GM21619 (cell line): Measurements from ENCODE around the gene KIAA0232.
"Not testable (repeated sequence)": the region's sequence is repeated elsewhere in the genome, so short reads cannot be mapped to it uniquely, and the experiment has no call there.

Experiments
- ATAC-seq: cut with Tn5 transposase; IDR thresholded peaks from one replicate; pipeline ENCODE4 v1.9.1; 2021; ENCODE audit not compliant: unreplicated experiment

The KIAA0232 gene

DNA sequence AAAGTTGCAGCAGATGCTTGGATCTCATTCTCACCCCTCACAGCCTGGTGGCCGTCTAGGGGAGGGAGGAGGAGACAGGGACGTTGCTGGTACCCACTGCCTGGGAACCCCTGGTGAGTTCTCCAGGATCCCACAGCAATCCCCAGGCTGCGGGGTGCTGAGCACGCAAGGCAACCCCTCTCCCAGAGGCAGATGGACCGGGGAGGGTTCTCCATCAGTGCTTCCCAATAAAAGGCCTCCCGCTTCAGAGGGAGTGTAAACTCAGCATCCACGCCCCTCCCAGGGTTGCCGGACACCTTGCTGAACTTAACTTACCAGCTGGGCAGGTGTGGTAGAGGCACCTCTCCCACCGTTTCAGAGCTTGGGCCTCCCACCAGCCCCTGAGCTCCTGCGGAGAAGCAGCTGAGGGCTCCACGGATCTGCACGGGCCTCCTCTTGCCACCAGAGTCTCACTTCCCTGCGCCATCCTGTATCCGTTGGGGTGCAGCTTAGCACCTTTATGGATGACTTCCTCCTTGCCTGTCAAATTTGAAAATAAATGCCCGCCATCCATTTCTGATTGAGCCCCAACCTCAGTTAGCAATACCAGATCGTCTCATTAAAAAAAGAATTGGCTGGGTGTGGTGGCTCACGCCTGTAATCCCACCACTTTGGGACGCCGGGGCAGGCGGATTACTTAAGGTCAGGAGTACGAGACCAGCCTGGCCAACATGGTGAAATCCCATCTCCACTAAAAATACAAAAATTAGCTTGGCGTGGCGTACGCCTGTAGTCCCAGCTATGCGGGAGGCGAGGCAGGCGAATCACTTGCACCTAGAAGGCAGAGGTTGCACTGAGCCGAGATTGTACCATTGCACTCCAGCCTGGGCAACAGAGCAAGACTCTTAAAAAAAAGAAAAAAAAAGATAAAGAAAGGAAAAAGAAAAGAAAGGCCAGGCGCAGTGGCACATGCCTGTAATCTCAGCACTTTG is 112.3 kb downstream of the KIAA0232 start:
- ATAC-seq, result no peak

DNA sequence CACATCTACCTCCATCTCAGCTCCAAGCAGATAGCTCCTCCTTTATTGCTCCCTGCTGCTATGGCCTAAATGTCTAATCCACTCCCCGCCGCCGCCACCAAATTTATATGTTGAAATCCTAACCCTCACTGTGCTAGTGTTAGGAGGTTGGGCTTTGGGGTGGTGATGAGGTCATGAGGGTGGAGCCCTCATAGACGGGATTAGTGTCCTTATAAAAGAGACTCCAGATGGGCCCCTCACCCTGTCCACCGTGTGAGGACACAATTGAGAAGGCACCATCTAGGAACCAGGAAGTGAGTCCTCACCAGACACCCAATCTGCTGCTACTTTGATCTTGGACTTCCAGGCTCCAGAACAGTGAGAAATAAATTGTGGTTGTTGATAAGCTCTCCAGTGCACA is 113.5 kb downstream of the KIAA0232 start:
- no peak for ATAC-seq

DNA sequence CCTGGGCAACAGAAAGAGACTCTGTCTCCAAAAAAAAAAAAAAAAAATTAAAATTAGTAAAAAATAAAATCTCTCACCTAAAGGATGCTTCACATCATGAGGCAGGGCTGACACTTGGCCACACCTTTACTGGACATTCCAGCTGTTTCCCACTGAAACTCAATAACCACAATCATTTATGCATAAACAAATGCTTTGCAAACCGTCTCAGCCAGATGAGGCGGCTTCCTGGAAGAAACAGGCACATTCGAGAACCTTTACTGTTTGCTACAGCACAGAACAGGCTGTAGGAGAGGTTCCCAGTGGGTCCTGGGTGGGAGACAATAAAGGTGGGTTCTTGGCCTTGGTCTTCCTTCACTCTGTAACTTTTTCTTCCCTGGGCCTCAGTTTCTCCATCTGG is 116.2 kb downstream of the KIAA0232 start:
- no peak for ATAC-seq

DNA sequence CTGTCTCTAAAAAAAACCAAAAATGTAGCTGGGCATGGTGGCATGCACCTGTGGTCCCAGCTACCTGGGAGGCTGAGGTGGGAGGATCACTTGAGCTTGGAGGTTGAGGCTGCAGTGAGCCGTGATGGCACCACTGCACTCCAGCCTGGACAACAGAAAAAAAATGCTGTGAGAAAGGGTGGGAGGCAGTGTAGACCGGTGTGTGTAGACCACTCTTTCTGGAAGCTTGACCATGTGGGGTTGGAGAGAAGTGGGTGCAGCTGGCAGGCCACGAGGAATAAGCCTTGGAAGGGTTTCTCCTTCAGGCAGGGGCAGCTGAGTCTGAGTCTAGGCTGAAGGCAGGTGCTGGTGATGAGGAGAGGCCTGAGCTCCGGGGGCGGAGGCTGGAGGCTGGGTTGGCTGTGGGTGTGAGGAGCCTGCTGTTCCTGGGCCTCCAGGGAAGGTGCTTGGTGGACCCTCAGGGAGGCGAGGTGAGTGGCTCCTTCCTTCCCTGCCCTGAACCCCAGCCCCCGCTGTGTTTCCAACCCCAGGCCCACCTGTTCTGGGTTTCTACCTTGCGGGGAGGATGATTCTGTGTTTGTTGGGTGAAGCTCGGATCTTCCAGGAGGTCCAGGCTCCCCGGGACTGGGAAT is 117.8 kb downstream of the KIAA0232 start:
- no peak for ATAC-seq

DNA sequence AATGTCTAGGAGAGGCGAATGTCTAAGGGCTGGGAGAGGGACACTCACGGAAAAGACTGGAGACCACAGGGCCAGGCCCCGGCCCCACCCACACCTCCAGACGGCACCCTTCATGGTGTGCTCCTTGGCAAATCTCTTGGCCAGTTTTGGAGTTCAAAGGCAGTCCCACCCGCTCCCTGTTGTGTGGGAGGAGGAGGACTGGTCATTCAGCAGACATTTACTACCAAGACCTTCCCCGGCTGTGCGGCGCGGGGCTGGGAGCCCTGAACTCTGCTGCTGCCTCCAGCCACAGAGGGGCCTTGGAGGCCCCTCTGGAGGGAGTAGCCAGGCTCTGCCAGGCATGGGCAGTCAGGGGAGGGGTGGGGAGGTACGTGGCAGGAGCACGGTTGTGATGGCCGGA is 118.4 kb downstream of the KIAA0232 start:
- ATAC-seq, result no peak

DNA sequence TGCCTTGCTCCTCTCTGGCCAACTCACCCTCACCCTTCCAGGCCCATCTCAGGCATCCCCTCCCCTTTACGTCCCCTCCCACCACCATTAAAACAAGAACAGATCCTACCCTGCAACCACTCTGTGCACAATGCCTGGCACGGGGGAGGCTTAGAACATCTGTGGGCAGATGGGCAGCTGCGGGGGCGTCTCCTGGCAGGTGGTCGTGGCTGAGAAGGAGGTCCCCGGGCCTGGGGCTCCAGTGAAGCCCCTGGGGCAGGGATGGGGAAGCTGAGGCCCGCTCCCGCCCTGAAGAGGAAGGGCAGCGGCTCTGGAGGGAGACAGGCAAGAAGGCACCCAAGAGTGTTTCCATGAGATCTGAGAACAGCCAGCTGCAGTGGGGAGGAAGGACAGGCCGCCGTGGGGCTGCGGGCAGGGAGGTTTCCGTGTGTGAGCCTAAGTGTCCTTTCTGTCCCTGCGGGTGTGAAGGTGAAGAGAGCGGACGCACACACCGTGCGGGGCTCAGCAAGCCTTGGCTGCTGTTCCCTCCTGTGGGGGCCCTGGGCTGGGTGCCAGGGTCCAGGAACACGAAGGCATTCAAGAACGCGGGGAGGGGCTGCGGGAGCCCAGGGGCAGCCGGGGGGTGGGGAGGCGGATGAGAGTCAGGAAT is 119.3 kb downstream of the KIAA0232 start:
- ATAC-seq, result no peak

DNA sequence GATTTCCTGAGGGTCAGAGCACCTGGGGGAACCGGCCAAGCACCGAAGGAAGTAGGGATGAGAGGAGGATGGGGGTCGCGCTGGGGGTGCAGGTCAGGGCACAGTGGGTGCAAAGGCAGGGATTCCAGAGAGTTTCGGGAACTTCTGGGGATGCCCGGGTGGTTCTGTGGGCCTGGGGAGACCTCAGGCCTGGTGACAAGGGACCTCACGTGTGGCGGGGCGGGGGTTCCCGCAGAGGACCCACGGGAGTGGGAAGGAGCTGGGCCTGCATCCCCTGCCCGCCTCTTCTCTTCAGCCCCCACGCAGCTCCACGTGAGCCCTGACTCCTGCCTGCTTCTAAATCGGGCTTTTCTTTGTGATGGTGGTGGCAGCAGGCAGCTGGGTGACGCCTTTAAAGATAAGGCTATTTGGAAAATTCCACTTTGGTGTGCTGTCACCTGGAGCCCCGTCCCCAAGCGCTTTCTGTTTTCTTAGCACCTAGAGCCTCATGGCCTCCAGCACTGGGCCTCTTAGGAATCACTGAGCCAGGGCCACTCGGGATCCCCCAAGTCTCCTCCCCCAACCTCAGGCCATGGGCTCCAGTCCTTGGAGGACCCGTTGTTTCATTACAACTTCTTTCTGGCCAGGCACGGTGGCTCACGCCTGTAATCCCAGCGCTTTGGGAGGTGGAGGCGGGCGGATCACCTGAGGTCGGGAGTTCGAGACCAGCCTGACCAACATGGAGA is 120.0 kb downstream of the KIAA0232 start:
- no peak for ATAC-seq

DNA sequence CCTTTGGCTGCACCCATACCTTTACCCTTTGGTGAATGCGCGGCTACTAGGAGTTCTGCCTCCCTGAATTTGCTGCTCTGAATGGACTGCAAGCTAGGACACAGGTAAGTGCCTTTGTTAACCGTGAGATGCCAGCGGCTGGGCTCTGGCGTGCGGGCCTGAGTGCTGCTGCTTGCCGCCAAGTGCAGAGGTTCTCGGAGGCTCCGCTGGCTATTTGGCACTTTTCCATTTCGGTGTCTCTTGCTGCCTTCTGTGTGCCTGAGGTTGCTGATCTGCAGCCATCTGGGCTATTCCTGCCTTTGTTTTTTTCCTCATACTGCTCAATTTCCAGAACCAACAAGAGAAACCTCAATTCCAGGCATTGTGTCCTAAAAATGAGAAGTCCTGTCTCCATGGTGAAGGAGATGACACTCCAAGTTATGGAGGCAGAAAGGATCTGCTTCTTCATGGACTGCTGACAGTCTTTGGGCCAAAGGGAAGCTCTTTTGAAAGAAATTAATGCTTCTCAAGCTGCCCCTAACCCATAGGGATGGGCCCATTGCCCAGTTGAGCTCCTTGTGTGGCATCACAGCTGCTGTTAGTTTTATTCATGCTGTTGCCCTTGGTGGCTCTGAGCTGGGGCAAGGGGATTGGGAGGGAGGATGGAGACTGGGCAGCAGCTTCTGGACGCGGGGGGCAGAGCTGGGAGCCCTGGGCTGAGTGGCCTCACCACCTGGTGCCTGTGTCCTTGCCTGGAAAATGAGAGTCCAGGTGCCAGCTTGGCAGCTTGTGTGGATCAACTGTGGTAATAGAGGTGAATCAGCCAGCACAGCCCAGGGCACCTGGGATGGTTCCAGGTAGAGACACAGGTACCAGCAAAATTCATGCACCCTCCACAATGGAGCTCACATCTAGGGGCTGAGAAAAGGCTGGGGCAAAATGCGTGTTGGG is 123.3 kb downstream of the KIAA0232 start:
- ATAC-seq, result no peak

DNA sequence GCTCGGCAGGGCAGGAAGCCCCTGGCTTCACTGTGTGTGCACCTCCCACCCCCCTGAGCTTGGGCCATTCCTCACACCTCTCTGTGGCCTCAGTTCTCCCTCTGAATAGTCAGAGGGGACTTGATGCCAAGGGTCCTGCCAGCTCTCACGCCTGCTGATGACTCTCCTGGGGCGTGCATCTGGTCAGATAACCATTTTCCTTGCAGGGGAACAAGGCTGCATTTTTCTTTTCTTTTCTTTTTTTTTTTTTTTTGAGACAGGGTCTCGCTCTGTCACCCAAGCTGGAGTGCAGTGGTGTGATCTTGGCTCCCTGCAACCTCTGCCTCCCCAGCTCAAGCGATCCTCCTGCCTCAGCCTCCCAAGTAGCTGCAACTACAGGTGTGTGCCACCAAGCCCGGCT is 124.0 kb downstream of the KIAA0232 start:
- not testable (repeated sequence) for ATAC-seq

DNA sequence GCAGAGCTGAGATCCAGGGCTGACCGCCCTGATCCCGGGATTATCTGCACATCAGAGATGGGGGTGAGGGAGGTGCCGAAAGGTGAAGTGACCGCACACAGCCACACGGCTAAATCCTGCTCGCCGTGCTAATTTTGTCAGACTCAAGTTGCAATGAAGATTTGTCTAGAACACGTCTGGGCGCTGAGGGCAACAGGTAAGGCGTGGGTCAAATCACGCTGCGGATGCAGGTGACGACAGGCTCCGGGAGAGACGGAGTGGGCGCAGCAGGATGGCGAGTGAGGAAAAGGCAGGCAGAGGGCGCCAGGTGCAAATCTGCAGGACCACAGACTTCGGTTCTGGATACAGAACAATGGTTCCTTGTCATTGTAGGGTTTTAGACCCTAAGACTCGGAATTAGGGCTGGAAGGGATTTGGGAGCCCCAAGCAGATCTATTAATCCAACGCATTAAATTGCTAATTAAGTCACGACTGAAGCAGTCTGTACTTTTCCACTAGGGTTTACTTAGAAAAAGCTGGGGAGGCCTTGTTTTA is 125.2 kb downstream of the KIAA0232 start:
- ATAC-seq, result no peak

DNA sequence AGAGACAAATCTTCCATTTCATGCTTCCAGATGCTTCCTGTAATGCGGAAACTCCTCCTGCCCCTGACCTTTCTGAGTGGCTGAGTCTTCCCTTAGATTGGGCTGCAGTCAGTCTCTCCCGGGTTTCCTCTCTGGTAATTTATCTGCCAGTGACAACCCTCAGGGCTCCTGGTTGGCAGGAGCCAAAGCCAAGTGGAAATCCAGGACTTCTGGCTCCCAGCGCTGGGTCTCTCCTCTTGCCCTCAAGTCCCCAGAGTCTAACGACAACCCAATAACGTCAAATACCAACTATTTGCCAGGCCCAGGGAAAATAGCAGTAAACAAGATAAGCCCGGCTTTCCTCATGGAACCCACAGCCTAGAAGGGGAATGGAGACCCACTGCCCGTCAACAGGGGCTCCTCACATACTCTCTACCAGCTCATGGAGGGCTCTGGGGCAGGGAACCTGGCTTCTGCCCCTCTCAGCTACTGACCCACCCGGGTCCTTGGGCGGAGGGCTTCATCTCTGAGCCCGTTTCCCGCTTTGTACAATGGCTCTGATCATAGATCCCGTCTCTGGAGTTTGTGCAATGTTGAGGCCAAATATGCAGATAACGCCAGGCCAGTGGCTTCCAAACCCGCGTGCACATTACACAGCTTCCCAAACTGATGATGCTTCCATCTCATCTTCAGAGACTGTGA is 126.0 kb downstream of the KIAA0232 start:
- ATAC-seq, result no peak

DNA sequence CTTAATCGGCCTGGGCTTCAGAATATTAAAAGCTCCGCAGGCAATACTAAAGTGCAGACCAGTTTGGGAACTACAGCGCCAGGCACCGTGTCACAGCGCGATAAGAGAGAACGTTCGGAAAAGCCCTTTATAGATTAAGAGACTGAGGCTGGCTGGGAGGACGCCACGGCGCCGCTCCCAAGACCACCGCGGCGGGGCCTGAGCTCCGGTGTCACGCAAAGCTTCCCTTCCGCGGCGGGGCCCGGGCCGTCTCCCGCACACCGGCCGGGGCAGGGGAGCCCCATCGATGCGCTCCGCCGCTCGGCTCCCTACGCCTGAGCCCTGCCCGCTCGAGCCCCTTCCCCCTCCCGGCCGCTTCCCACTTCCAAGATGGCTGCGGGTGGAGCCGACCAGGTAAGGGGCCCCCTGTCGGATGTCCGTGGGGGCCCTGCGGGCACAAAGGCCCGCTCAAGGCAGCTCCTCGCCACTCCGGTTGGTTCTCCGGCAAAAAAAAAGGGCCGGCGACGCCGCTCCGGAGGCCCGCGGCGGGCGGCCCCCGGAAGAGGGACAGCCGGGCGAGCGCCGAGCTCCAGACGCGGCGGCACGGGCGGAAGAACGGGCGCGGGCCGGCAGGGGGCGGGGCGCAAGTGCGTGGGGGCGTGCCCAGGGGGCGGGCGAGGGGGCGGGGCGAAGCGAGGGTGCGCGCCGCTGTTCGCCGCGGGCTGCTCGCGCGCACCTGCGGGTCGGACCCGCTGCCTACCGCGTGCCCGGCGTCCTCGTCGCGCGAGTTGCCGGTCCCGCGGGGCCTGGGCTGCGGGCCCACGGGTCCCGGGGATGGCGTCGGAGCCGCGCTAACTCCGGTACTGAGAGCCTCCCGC is 126.8 kb downstream of the KIAA0232 start, which contains the start of gene TBC1D14:
Gene TBC1D14 (plus strand): TSS at position 714 of the 857 bp plus-strand sequence. CDS start 13,564 bp downstream, outside the sequence.
- peak; percentile 90 for ATAC-seq

DNA sequence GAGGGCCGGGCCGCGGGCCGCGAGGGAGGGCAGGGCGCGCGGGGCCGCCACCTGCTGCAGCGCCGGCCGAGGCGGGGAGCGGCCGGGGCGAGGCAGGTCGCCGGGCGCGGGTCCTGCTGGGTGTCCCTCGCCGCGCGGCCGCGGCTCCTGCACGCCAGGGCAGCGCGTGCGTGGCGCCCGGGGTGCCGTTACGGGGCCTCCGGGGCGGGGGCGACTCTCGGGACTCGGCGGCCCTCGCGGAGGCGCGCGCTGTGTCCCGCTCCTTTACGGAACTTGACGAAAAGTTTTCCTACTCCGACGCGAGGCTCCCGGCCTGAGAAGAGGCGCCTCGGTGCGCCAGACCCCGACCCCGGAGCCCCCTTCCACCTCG is 127.4 kb downstream of the KIAA0232 start:
- peak; percentile 30 for ATAC-seq

DNA sequence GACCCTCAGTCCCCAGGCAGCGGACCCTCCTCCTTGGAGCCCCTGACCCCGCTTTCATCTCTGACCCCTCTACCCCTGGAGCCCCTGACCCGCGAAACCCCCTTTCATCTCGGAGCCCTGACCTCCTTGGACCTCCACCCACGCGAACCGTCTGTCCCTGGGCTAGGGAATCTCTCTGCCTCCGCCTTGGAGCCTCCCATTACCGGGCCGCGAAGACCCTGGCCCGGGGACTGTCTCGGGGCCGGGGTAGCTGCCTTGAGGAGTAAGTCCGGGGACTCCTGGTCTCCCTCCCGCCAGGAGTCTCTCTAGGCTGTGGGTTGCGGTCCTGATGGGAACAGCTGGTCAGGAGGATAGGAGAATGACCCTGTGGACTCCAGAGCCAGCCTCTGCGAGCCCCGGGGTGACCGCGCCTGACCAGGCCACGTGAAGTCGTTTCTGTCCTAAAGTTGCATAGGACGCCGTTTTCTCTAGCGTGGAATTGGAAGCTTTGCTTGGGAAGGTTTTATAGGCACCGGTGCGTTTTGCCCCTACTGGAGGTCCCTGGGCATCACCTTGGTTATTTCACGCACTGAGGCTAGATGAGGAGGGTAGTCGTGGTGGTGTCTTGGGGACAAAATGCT is 127.9 kb downstream of the KIAA0232 start:
- no peak for ATAC-seq

DNA sequence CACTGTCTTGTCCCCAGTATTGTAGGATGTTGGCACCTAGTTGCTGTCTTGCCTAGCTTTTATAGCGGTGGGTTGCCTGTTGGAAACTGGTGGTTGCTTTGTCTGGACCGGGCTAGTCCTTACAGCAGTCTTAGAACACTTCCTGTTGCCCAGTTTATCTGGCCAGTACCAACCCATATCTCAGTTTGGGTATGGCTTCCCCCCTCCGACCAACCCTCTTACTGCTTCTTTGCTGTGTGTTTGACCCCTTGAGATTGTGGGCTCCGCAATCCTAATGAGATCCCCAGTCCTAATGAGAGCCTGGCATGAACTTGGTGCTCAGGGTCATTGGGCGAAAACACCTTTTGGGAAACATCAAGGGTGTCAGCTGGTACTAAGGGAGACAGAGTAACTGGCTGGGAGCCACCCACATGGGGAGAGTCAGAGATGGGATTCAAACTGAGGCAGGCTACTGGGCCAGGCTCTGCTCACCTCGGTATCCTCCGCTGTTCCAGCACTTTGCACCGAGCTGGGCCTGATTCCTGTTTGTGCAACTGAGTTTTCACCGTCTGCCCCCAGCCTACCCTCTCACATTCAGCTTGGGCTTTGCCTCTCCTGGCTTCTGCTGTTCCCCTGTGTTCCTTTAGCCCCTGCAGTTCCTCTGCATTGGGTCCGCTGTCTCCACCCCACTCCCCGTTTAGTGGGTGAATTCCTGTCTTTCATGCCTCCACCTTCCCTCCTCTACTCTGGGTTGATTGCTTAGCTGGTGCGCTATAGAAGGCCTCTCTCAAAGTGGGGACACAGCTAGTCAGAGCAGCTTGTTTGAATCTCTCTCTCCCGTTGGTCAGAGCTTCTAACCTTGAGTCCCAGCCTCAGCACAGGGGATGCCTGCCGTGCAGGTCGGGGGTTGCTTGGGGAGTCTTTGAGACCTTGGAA is 128.7 kb downstream of the KIAA0232 start:
- no peak for ATAC-seq

DNA sequence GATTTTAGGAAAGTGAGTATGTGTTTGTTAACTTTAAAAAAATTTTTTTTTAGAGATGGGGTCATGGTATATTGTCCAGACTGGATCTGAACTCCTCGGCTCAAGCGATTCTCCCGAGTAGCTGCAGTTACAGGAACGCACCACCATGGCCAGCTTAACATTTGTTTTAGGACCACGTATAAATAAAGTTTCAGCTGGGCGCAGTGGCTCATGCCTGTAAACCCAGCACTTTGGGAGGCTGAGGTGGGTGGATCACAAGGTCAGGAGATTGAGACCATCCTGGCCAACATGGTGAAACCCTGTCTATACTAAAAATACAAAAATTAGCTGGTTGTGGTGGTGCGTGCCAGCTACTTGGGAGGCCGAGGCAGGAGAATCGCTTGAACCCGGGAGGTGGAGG is 129.4 kb downstream of the KIAA0232 start:
- not testable (repeated sequence) for ATAC-seq

DNA sequence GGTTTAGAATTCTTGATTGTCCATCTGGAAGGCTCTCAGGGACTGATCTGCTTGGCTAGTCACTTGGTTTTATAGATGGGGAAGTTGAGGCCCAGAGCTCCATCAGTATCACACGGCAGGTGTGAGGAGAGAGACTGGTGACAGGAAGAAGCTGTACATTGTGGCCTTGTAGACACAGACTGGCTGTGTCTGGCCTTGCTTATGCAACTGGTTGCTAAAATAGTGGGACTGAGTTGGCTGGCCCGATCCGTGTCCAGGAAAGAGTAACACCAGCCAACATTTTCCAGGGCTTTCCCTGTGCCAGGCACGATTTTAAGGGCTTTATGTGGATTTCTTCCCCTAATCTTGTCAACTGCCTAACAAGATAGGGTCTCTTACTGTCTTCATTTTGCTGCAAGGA is 129.9 kb downstream of the KIAA0232 start:
- ATAC-seq, result no peak
